HG03103 (cell line): Measurements from ENCODE around the gene KCNK10.
"Not testable (repeated sequence)": the region's sequence is repeated elsewhere in the genome, so short reads cannot be mapped to it uniquely, and the experiment has no call there.

Experiments used
- ATAC-seq: cut with Tn5 transposase; IDR thresholded peaks from one replicate; pipeline ENCODE4 v1.9.1; 2021; ENCODE audit warnings: low read depth; ENCODE audit not compliant: unreplicated experiment

KCNK10 gene

GRCh38 chr14:88271205-88271604 lies 51.9 kb downstream of the KCNK10 start:
- ATAC-seq, result no peak

GRCh38 chr14:88270776-88271175 lies 52.3 kb downstream of the KCNK10 start:
- no peak for ATAC-seq

- no peak for ATAC-seq
These were observed 53.2 kb downstream of the KCNK10 start for GRCh38 chr14:88269806-88270420.

GRCh38 chr14:88266474-88266873 lies 56.6 kb downstream of the KCNK10 start:
- no peak for ATAC-seq

GRCh38 chr14:88264116-88264515 lies 59.0 kb downstream of the KCNK10 start:
- ATAC-seq, result no peak

- not testable (repeated sequence) for ATAC-seq
These were observed 61.8 kb downstream of the KCNK10 start for GRCh38 chr14:88261302-88261701.

GRCh38 chr14:88258021-88258420 lies 65.0 kb downstream of the KCNK10 start:
- no peak for ATAC-seq

GRCh38 chr14:88256997-88257950 lies 65.8 kb downstream of the KCNK10 start:
- no peak for ATAC-seq

- ATAC-seq, result no peak
These were observed 67.3 kb downstream of the KCNK10 start for GRCh38 chr14:88255798-88256197.

- no peak for ATAC-seq
These were observed 67.9 kb downstream of the KCNK10 start for GRCh38 chr14:88255196-88255595.

- ATAC-seq, result no peak
These were observed 70.6 kb downstream of the KCNK10 start for GRCh38 chr14:88252498-88252897.

- ATAC-seq, result no peak
These were observed 71.4 kb downstream of the KCNK10 start for GRCh38 chr14:88251650-88252049.

GRCh38 chr14:88249266-88249665 lies 73.8 kb downstream of the KCNK10 start:
- ATAC-seq, result no peak

- no peak for ATAC-seq
These were observed 74.5 kb downstream of the KCNK10 start for GRCh38 chr14:88248606-88249005.

GRCh38 chr14:88247228-88247627 lies 75.8 kb downstream of the KCNK10 start:
- ATAC-seq, result no peak

- no peak for ATAC-seq
These were observed 77.7 kb downstream of the KCNK10 start for GRCh38 chr14:88245321-88245720.

GRCh38 chr14:88243946-88244345 lies 79.1 kb downstream of the KCNK10 start:
- ATAC-seq, result no peak

GRCh38 chr14:88242446-88242845 lies 80.6 kb downstream of the KCNK10 start:
- ATAC-seq, result no peak

GRCh38 chr14:88241810-88242209 lies 81.3 kb downstream of the KCNK10 start:
- ATAC-seq, result no peak

GRCh38 chr14:88234442-88234841 lies 88.6 kb downstream of the KCNK10 start:
- ATAC-seq, result no peak

- no peak for ATAC-seq
These were observed 89.2 kb downstream of the KCNK10 start for GRCh38 chr14:88233915-88234314.

- ATAC-seq, result no peak
These were observed 90.3 kb downstream of the KCNK10 start for GRCh38 chr14:88232771-88233170.
